ENCODE results near the gene PTGDS. TPM values are rescaled to one million over a fixed set of nuclear protein-coding genes. Genes with fewer than 3 reads are reported as not detected.

PTGDS gene
- total and polyA plus RNA-seq, 10 of the 15 experiments (the other 5 are each of a cell fraction or from before 2014, with no cell fraction given) = not detected

DNA sequence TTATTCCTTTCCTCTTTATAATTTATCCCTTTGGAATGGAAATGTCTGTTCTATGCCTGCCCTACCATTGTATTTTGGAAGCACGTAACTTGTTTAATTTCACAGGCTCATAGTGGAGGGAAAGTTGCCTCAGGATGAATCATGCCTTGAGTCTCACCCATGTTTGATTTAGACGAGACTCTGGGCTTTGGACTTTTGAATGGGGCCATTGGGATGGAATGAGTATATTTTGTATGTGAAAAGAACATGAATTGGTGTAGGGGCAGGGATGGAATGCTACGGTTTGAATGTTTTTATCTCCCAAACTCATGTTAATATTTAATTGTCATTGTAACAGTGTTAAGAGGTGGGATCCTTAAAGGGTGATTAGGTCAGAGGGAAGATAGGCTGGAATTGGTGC is 43.0 kb upstream of the PTGDS start:
- intact Hi-C loops (cut with micrococcal nuclease; ENCODE audit: unreplicated experiment) (no loop called here), in situ Hi-C loops (cut with MboI) (no loop called here)
- no peak for DNase-seq (ENCODE audit: low read depth, low spot score)
- ChIA-PET CTCF (no interaction called here), RAD21 (ENCODE audit: unreplicated experiment) (no interaction called here), POLR2A (no interaction called here), SMC1A (ENCODE audit: uncharacterized antibody, unreplicated experiment) (no interaction called here)
- 75% methylated on average over 3 of the region's 3 CpGs for WGBS (ENCODE audit: insufficient coverage, insufficient replicate concordance, low lambda C conversion rate, missing lambda C conversion rate)
- no peak for TF ChIP-seq SP1 (IDR thresholded peaks at IDR 0.05; ENCODE audit: low read depth, low read length)
- no peak for TF ChIP-seq ESRRA (IDR thresholded peaks at IDR 0.05; ENCODE audit: low read length)
- no peak for TF ChIP-seq NBN (IDR thresholded peaks at IDR 0.05)
- no peak for TF ChIP-seq NRF1 (conservative IDR thresholded peaks at IDR 0.05; ENCODE audit: low read depth, low read length)
- TF ChIP-seq, protein P1, sequence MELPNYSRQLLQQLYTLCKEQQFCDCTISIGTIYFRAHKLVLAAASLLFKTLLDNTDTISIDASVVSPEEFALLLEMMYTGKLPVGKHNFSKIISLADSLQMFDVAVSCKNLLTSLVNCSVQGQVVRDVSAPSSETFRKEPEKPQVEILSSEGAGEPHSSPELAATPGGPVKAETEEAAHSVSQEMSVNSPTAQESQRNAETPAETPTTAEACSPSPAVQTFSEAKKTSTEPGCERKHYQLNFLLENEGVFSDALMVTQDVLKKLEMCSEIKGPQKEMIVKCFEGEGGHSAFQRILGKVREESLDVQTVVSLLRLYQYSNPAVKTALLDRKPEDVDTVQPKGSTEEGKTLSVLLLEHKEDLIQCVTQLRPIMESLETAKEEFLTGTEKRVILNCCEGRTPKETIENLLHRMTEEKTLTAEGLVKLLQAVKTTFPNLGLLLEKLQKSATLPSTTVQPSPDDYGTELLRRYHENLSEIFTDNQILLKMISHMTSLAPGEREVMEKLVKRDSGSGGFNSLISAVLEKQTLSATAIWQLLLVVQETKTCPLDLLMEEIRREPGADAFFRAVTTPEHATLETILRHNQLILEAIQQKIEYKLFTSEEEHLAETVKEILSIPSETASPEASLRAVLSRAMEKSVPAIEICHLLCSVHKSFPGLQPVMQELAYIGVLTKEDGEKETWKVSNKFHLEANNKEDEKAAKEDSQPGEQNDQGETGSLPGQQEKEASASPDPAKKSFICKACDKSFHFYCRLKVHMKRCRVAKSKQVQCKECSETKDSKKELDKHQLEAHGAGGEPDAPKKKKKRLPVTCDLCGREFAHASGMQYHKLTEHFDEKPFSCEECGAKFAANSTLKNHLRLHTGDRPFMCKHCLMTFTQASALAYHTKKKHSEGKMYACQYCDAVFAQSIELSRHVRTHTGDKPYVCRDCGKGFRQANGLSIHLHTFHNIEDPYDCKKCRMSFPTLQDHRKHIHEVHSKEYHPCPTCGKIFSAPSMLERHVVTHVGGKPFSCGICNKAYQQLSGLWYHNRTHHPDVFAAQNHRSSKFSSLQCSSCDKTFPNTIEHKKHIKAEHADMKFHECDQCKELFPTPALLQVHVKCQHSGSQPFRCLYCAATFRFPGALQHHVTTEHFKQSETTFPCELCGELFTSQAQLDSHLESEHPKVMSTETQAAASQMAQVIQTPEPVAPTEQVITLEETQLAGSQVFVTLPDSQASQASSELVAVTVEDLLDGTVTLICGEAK (IDR thresholded peaks at IDR 0.05; ENCODE audit: borderline replicate concordance) = no peak
- TF ChIP-seq ZNF384 (IDR thresholded peaks at IDR 0.05; ENCODE audit: borderline replicate concordance, low read depth, low read length) = no peak
- TF ChIP-seq NFXL1 (IDR thresholded peaks at IDR 0.05; ENCODE audit: borderline replicate concordance) = no peak
- TF ChIP-seq, protein P2, sequence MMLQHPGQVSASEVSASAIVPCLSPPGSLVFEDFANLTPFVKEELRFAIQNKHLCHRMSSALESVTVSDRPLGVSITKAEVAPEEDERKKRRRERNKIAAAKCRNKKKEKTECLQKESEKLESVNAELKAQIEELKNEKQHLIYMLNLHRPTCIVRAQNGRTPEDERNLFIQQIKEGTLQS (IDR thresholded peaks at IDR 0.05; ENCODE audit: borderline replicate concordance, extremely low read depth, low read depth, low read length) = no peak
- no peak for TF ChIP-seq ASH2L (IDR thresholded peaks at IDR 0.05; ENCODE audit: borderline replicate concordance, low read depth)
- TF ChIP-seq ZNF24 (IDR thresholded peaks at IDR 0.05) = no peak
- no peak for TF ChIP-seq ZZZ3 (IDR thresholded peaks at IDR 0.05; ENCODE audit: control insufficient read depth, insufficient read length, low read depth)
- no peak for TF ChIP-seq ZSCAN29 (IDR thresholded peaks at IDR 0.05)
- no peak for TF ChIP-seq ZBED1 (IDR thresholded peaks at IDR 0.05; ENCODE audit: borderline replicate concordance)
- no peak for TF ChIP-seq SREBF1 (IDR thresholded peaks at IDR 0.05; ENCODE audit: low read length)
- no peak for TF ChIP-seq POLR2A (IDR thresholded peaks at IDR 0.05; ENCODE audit: low read depth, low read length)
- no peak for TF ChIP-seq FOXK2 (IDR thresholded peaks at IDR 0.05)
- TF ChIP-seq PML (IDR thresholded peaks at IDR 0.05; ENCODE audit: low read length) = no peak
- no peak for TF ChIP-seq YY1 (IDR thresholded peaks at IDR 0.05; ENCODE audit: low read depth, low read length)
- no peak for TF ChIP-seq KAT2A (conservative IDR thresholded peaks at IDR 0.05; ENCODE audit: control insufficient read depth, low read depth, low read length)
- TF ChIP-seq EGR1 (IDR thresholded peaks at IDR 0.05; ENCODE audit: borderline replicate concordance in 1 of 2, low read depth in 2 of 2, low read length in 2 of 2) = no peak
- no peak overlapping the region for H3K9ac ChIP-seq (ENCODE audit: control insufficient read depth, insufficient read depth, low read length)
- no peaks in the 10 kb centered on the region for H3K4me1 ChIP-seq (ENCODE audit: control insufficient read depth, insufficient read depth, low read length)
- H3K36me3 ChIP-seq (ENCODE audit: control insufficient read depth in 2 of 2, insufficient read depth in 2 of 2, low read length in 1 of 2) = peaks cover 0 to 8% of the 10 kb centered on the region in 2 experiments; a peak in 2 of 4 replicates
- no peaks in the 10 kb centered on the region; the same call in 2 of the 3 replicates for H3K9me3 ChIP-seq (replicated peaks; ENCODE audit: control insufficient read depth, insufficient read depth, low read length)
- ATAC-seq = no peak
- no TSS peak for BruUV-seq (replicated peaks)
- H3K4me3 ChIP-seq = no peak overlapping the region
- H3K27ac ChIP-seq (ENCODE audit: control insufficient read depth, insufficient read depth) = no peak overlapping the region
- H3K4me2 ChIP-seq (ENCODE audit: control insufficient read depth, insufficient read depth) = no peak overlapping the region
- no peaks in the 10 kb centered on the region for H3K27me3 ChIP-seq (replicated peaks in 1 of 2; ENCODE audit: control insufficient read depth in 2 of 2, insufficient read depth in 2 of 2, low read length in 1 of 2)
- FAIRE-seq = no peak
- no peak overlapping the region for H2AFZ ChIP-seq (ENCODE audit: control insufficient read depth, low read depth, low read length)
- no peaks in the 10 kb centered on the region for H3K79me2 ChIP-seq (ENCODE audit: control insufficient read depth, insufficient read depth, low read length)
- no peaks in the 10 kb centered on the region for H4K20me1 ChIP-seq (ENCODE audit: control insufficient read depth, insufficient read depth)
